GM23338 (cell line): ENCODE data around the gene UNC93A. TPM values are rescaled to one million over a fixed set of nuclear protein-coding genes. Genes with fewer than 3 reads are reported as not detected.

Experiments used
- ATAC-seq: fragments of 200-7000 bp; cut with Tn5 transposase; 3 replicates; pipeline ENCODE4 v1.9.1; 2020
- DNase-seq: peaks from one replicate; pipeline ENCODE4 v3.0.0-alpha.2; 2015; ENCODE audit warnings: low spot score
- H2AFZ ChIP-seq: fragments of 200-600 bp; sonication (generic); 2 replicates; pipeline ENCODE4 v1.8.0; 2016; ENCODE audit warnings: antibody characterized with exemption, mild to moderate bottlenecking, moderate library complexity
- H3F3A ChIP-seq: fragments of 200-600 bp; sonication (generic); replicated peaks from 2 replicates; pipeline ENCODE4 v1.8.0; 2017; ENCODE audit warnings: antibody characterized with exemption, mixed run types, low read depth
- H3K27ac ChIP-seq: fragments of 200-600 bp; sonication (generic); 2 replicates; pipeline ENCODE4 v1.6.1; 2016; ENCODE audit warnings: low read depth
- H3K27me3 ChIP-seq: fragments of 200-600 bp; sonication (generic); 2 replicates; pipeline ENCODE4 v1.8.0; 2016; ENCODE audit warnings: mild to moderate bottlenecking, mixed run types, moderate library complexity; ENCODE audit not compliant: insufficient read depth
- H3K36me3 ChIP-seq: fragments of 200-600 bp; sonication (generic); 2 replicates; pipeline ENCODE4 v1.8.0; 2016; ENCODE audit warnings: mild to moderate bottlenecking; ENCODE audit not compliant: insufficient read depth
- H3K4me1 ChIP-seq: fragments of 200-600 bp; sonication (generic); 2 replicates; pipeline ENCODE4 v1.8.0; 2016; ENCODE audit warnings: mild to moderate bottlenecking, moderate library complexity; ENCODE audit not compliant: insufficient read depth
- H3K4me2 ChIP-seq: fragments of 200-600 bp; sonication (generic); 2 replicates; pipeline ENCODE4 v1.7.1; 2017; ENCODE audit warnings: mixed run types
- H3K4me3 ChIP-seq: fragments of 200-600 bp; sonication (generic); 2 replicates; pipeline ENCODE4 v1.6.1; 2016; ENCODE audit warnings: mixed run types
- H3K79me2 ChIP-seq: fragments of 200-600 bp; sonication (generic); replicated peaks from 2 replicates; pipeline ENCODE4 v1.8.0; 2017; ENCODE audit warnings: mild to moderate bottlenecking; ENCODE audit not compliant: insufficient read depth
- H3K9me2 ChIP-seq: fragments of 200-600 bp; sonication (generic); 2 replicates; pipeline ENCODE4 v1.8.0; 2017; ENCODE audit not compliant: insufficient read depth
- H4K20me1 ChIP-seq: fragments of 200-600 bp; sonication (generic); replicated peaks from 2 replicates; pipeline ENCODE4 v1.8.0; 2017; ENCODE audit warnings: mild to moderate bottlenecking; ENCODE audit not compliant: insufficient read depth
- H3K27ac Mint-ChIP-seq: 2 replicates; pipeline ENCODE4 v1.8.0; 2020; ENCODE audit warnings: inconsistent platforms, mild to moderate bottlenecking, moderate library complexity, mixed read lengths
- H3K27me3 Mint-ChIP-seq: 3 replicates; pipeline ENCODE4 v1.8.0; 2022; ENCODE audit warnings: low read depth, mild to moderate bottlenecking, moderate library complexity, mixed read lengths, inconsistent platforms; ENCODE audit not compliant: insufficient read depth, poor library complexity
- H3K36me3 Mint-ChIP-seq: 3 replicates; pipeline ENCODE4 v1.8.0; 2021; ENCODE audit warnings: low read depth, mild to moderate bottlenecking, inconsistent platforms, moderate library complexity, mixed read lengths
- H3K4me1 Mint-ChIP-seq: 3 replicates; pipeline ENCODE4 v1.8.0; 2020; ENCODE audit warnings: mild to moderate bottlenecking, inconsistent platforms, mixed read lengths
- H3K4me3 Mint-ChIP-seq: 3 replicates; pipeline ENCODE4 v1.8.0; 2021; ENCODE audit warnings: moderate library complexity, mild to moderate bottlenecking, inconsistent platforms, mixed read lengths
- H3K9me3 Mint-ChIP-seq: 3 replicates; pipeline ENCODE4 v1.8.0; 2020; ENCODE audit warnings: moderate library complexity, mild to moderate bottlenecking, inconsistent platforms, mixed read lengths
- CREB1 ChIP-seq: fragments of 250-450 bp; sonication (Bioruptor Pico); IDR thresholded peaks from 2 replicates; pipeline ENCODE4 v1.5.0; 2020; ENCODE audit warnings: low read depth, mild to moderate bottlenecking, moderate library complexity
- ETS1 ChIP-seq: IDR thresholded peaks from 2 replicates; pipeline ENCODE4 v1.6.1; 2016; ENCODE audit warnings: antibody characterized with exemption
- EZH2 ChIP-seq: fragments of 200-600 bp; sonication (generic); IDR thresholded peaks from one replicate; pipeline ENCODE4 v1.8.0; 2017; ENCODE audit warnings: antibody characterized with exemption, mild to moderate bottlenecking, low read depth; ENCODE audit not compliant: unreplicated experiment
- EZH2phosphoT487 ChIP-seq: fragments of 200-600 bp; sonication (generic); IDR thresholded peaks from one replicate; pipeline ENCODE4 v1.8.1; 2018; ENCODE audit warnings: antibody characterized with exemption; ENCODE audit not compliant: unreplicated experiment
- JUNB ChIP-seq: IDR thresholded peaks from one replicate; pipeline ENCODE4 v1.6.1; 2016; ENCODE audit warnings: antibody characterized with exemption; ENCODE audit not compliant: unreplicated experiment
- NANOG ChIP-seq: IDR thresholded peaks from 2 replicates; pipeline ENCODE4 v1.6.1; 2016; ENCODE audit warnings: antibody characterized with exemption, borderline replicate concordance
- ZNF114 ChIP-seq: fragments of 250-450 bp; sonication (Bioruptor Pico); IDR thresholded peaks from 2 replicates; pipeline ENCODE4 v1.5.0; 2020; ENCODE audit warnings: mild to moderate bottlenecking, moderate library complexity
- ZNF331 ChIP-seq: fragments of 250-450 bp; sonication (Bioruptor Pico); IDR thresholded peaks from 2 replicates; pipeline ENCODE4 v1.5.0; 2020; ENCODE audit warnings: low read depth, mild to moderate bottlenecking, moderate library complexity
- ZNF462 ChIP-seq: fragments of 250-450 bp; sonication (Bioruptor Pico); IDR thresholded peaks from 2 replicates; pipeline ENCODE4 v1.5.0; 2020; ENCODE audit warnings: mild to moderate bottlenecking, moderate library complexity
- polyA plus RNA-seq: library from polyadenylated mRNA; unstranded; fragments of >200 nt; fragmentation: Nextera tagmentation; extraction: Ambion mirVana; gene quantifications from 2 replicates; pipeline ENCODE4 v1.2.1, GENCODE V29; 2016
- total RNA-seq: library from RNA; depleted of rRNA; stranded (reverse); fragments of >200 nt; shearing (Covaris generic); gene quantifications from 2 replicates; pipeline ENCODE4 v1.2.3, GENCODE V29; 2014
- TF ChIP-seq, protein P1 (sequence below): IDR thresholded peaks from one replicate; pipeline ENCODE4 v1.6.1; 2018; ENCODE audit warnings: antibody characterized with exemption; ENCODE audit not compliant: unreplicated experiment

UNC93A gene
- total and polyA plus RNA-seq, 2 experiments from 2014 or later, result 0.18 to 0.28 TPM

DNA sequence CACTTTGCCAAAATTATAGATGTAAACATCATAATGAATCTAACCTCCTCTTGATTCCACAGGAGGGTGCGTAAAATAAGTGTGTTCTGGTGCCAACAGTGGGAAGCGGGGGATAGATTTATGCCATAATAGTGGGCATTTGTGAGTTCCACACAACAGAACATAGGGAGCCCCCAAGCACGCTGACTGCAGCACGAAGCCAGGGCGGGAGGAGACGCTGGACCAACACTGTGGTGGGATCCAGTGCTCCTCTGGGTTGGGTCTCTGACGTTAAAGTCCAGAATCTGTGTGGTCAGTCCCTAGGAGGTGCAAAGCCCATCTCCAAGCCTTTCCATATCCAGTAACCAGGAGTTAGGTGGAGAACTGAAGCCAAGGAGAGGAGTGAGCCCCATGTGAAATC lies 32.0 kb downstream of the UNC93A start (continued):
- TF ChIP-seq, protein P1, sequence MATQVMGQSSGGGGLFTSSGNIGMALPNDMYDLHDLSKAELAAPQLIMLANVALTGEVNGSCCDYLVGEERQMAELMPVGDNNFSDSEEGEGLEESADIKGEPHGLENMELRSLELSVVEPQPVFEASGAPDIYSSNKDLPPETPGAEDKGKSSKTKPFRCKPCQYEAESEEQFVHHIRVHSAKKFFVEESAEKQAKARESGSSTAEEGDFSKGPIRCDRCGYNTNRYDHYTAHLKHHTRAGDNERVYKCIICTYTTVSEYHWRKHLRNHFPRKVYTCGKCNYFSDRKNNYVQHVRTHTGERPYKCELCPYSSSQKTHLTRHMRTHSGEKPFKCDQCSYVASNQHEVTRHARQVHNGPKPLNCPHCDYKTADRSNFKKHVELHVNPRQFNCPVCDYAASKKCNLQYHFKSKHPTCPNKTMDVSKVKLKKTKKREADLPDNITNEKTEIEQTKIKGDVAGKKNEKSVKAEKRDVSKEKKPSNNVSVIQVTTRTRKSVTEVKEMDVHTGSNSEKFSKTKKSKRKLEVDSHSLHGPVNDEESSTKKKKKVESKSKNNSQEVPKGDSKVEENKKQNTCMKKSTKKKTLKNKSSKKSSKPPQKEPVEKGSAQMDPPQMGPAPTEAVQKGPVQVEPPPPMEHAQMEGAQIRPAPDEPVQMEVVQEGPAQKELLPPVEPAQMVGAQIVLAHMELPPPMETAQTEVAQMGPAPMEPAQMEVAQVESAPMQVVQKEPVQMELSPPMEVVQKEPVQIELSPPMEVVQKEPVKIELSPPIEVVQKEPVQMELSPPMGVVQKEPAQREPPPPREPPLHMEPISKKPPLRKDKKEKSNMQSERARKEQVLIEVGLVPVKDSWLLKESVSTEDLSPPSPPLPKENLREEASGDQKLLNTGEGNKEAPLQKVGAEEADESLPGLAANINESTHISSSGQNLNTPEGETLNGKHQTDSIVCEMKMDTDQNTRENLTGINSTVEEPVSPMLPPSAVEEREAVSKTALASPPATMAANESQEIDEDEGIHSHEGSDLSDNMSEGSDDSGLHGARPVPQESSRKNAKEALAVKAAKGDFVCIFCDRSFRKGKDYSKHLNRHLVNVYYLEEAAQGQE, result no peak
- TF ChIP-seq EZH2phosphoT487 (no peak), JUNB (no peak), EZH2 (no peak), ZNF331 (CRISPR knock-in tag) (no peak), ZNF114 (CRISPR knock-in tag) (no peak)

DNA sequence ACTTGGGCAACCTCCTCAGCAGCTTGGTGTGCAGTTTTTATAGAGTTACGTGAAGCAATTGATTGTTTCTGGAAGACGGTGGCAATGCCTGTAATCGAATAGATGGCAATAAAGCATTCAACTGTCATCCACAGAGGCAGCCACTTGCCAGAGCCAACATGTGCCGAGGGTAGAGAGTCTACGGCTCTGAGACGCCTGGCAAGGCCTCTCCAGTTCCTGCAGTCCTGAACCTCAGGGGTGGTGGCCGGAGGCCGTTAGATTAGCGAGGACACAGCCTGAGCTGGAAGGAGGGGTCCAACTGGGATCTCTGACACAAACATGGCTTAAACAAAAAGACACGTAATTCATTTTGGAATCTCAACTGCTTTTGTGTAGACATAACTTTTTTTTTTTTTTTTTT lies 33.0 kb downstream of the UNC93A start:
- Mint-ChIP-seq H3K4me1 (peaks cover 7% of the 10 kb centered on the region; the same call in 2 of the 3 replicates), H3K4me3 (no peak overlapping the region), H3K27me3 (peaks cover 6% of the 10 kb centered on the region), H3K36me3 (no peaks in the 10 kb centered on the region; the same call in 2 of the 3 replicates), H3K27ac (no peak overlapping the region), H3K9me3 (no peaks in the 10 kb centered on the region)
- ATAC-seq (no peak), DNase-seq (no peak)
- Histone ChIP-seq H3K27ac (no peak overlapping the region), H3K36me3 (no peaks in the 10 kb centered on the region), H3F3A (no peaks in the 10 kb centered on the region), H3K79me2 (no peaks in the 10 kb centered on the region), H2AFZ (no peak overlapping the region), H3K9me2 (no peaks in the 10 kb centered on the region), H4K20me1 (no peaks in the 10 kb centered on the region), H3K4me3 (no peak overlapping the region), H3K27me3 (no peaks in the 10 kb centered on the region), H3K4me1 (no peaks in the 10 kb centered on the region), H3K4me2 (no peak overlapping the region)
- no peak for TF ChIP-seq EZH2
- TF ChIP-seq ZNF114 (CRISPR knock-in tag), result no peak
- TF ChIP-seq EZH2phosphoT487, result no peak
- TF ChIP-seq, protein P1, result no peak
- no peak for TF ChIP-seq ZNF462 (CRISPR knock-in tag)
- TF ChIP-seq NANOG, result no peak
- TF ChIP-seq ETS1, result no peak
- TF ChIP-seq JUNB, result no peak
- no peak for TF ChIP-seq CREB1
